AG09319 (cell line): ENCODE data around the gene GALNT13.

Source experiments
- DNase-seq: peaks from one replicate; pipeline ENCODE4 v3.0.0-alpha.2; 2010; ENCODE audit warnings: low read depth; ENCODE audit errors: extremely low read depth
- TF ChIP-seq, protein P1 (sequence below): IDR thresholded peaks from 2 replicates; pipeline ENCODE4 v1.5.1; 2011; ENCODE audit warnings: low read depth, mild to moderate bottlenecking, inconsistent platforms, low read length, moderate library complexity

Gene GALNT13

GRCh38 chr2:153886833-153887232 is 15.1 kb downstream of the GALNT13 start:
- DNase-seq = no peak
- TF ChIP-seq, protein P1, sequence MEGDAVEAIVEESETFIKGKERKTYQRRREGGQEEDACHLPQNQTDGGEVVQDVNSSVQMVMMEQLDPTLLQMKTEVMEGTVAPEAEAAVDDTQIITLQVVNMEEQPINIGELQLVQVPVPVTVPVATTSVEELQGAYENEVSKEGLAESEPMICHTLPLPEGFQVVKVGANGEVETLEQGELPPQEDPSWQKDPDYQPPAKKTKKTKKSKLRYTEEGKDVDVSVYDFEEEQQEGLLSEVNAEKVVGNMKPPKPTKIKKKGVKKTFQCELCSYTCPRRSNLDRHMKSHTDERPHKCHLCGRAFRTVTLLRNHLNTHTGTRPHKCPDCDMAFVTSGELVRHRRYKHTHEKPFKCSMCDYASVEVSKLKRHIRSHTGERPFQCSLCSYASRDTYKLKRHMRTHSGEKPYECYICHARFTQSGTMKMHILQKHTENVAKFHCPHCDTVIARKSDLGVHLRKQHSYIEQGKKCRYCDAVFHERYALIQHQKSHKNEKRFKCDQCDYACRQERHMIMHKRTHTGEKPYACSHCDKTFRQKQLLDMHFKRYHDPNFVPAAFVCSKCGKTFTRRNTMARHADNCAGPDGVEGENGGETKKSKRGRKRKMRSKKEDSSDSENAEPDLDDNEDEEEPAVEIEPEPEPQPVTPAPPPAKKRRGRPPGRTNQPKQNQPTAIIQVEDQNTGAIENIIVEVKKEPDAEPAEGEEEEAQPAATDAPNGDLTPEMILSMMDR = no peak

DNA sequence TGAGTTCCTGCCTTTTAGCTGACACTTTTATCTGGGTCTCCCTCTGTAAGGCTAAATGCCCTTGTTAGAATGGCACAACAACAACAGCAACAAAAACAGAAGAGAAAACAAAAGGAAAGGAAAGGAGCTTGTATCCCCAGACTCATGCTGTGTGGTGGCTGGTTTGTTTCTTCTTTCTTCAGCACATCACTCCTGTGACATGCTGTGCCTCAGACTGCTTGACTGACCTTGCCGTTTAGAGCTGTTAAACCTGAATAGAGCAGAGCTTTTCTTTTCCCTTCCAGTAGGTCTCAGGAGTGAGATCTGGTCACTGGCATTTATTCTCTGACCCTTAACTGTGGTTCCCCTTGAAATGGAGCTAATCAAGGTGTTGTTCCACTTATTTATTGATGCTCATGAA is 18.9 kb downstream of the GALNT13 start:
- no peak for DNase-seq
- TF ChIP-seq, protein P1 = no peak

DNA sequence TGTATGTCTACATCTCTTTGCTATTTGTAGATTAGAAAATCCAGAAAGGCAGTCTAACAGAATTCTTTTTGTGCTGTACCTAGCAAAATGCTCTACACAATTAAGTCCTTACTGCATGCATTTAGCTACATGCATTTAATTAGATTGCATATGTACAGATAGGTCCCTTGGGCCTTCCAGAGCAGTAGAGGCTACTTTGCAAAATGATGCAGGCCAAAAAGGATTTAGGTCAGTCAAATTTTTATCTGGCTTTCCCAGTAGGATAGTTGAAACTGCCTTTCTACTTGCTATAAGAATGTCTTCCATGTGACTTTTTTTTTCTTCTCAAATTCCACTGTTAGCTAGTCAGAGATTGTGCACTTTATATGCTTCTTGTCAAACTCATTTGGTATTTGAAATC is 19.3 kb downstream of the GALNT13 start:
- TF ChIP-seq, protein P1 = no peak
- no peak for DNase-seq

- TF ChIP-seq, protein P1 = no peak
- no peak for DNase-seq
Measured at GRCh38 chr2:153912798-153913396, 41.2 kb downstream of the GALNT13 start.

GRCh38 chr2:153917570-153917969 is 45.8 kb downstream of the GALNT13 start:
- TF ChIP-seq, protein P1 = no peak
- no peak for DNase-seq

DNA sequence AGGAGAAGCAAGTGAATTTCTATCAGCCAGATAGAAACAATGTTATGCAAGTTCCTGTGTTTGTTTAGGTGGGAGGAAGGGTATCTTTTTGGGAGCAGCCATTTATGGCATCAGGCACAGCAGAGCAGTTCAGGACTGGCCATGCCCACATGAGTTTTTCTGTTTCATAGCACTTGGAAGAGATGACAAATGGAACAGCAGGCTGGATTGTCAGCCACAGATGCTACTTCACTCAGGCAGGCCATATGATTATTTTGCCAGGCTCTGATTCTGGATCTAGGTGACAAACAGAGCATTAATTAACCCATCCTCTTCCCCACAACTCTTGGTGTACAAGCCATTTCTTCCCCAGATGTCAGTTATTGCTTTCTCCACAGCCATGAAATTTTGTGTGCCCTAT is 63.8 kb downstream of the GALNT13 start:
- TF ChIP-seq, protein P1 = no peak
- DNase-seq = no peak

- DNase-seq = no peak
- TF ChIP-seq, protein P1 = no peak
Measured at GRCh38 chr2:153939124-153939796, 67.5 kb downstream of the GALNT13 start.
